Measurements from ENCODE around the gene NBEAL2.
A peak's percentile ranks its signal among the peaks of the same experiment; 100 is the strongest.
"Not testable (repeated sequence)": the region's sequence is repeated elsewhere in the genome, so short reads cannot be mapped to it uniquely, and the experiment has no call there.

Gene NBEAL2

GRCh38 chr3:46964038-46964590 lies 15.4 kb upstream of the NBEAL2 start:
- not testable (repeated sequence) for DNase-seq (ENCODE audit: low spot score)

- DNase-seq (ENCODE audit: low spot score) = no peak
These were observed 14.3 kb upstream of the NBEAL2 start for GRCh38 chr3:46965151-46965550.

- no peak for DNase-seq (ENCODE audit: low spot score)
These were observed 12.7 kb upstream of the NBEAL2 start for GRCh38 chr3:46966811-46967210.

- DNase-seq (ENCODE audit: low spot score) = no peak
These were observed 10.6 kb upstream of the NBEAL2 start for GRCh38 chr3:46968783-46969428.

GRCh38 chr3:46970391-46971091 lies 8.9 kb upstream of the NBEAL2 start:
- DNase-seq (ENCODE audit: low spot score) = no peak

GRCh38 chr3:46971151-46971550 lies 8.3 kb upstream of the NBEAL2 start:
- DNase-seq (ENCODE audit: low spot score) = no peak

- no peak for DNase-seq (ENCODE audit: low spot score)
These were observed 7.7 kb upstream of the NBEAL2 start for GRCh38 chr3:46971742-46972141.

- no peak for DNase-seq (ENCODE audit: low spot score)
These were observed 7.1 kb upstream of the NBEAL2 start for GRCh38 chr3:46972396-46972795.

- peak; percentile 70 for DNase-seq (ENCODE audit: low spot score)
These were observed 4.9 kb upstream of the NBEAL2 start for GRCh38 chr3:46974421-46975171.

- DNase-seq (ENCODE audit: low spot score) = peak; percentile 98
These were observed 2.9 kb upstream of the NBEAL2 start, which contains the start of gene CCDC12 for GRCh38 chr3:46976326-46977190. CCDC12 (minus strand) TSS chr3:46976745; CDS start chr3:46976732, 13 bp downstream.

- DNase-seq (ENCODE audit: low spot score) = no peak
These were observed 1.7 kb upstream of the NBEAL2 start for GRCh38 chr3:46977811-46978195.

- DNase-seq (ENCODE audit: low spot score) = no peak
These were observed 1.1 kb upstream of the NBEAL2 start for GRCh38 chr3:46978381-46978780.

GRCh38 chr3:46979958-46980497 lies 562 bp downstream of the NBEAL2 start:
- peak; percentile 64 for DNase-seq (ENCODE audit: low spot score)

GRCh38 chr3:46981932-46982471 lies 2.5 kb downstream of the NBEAL2 start:
- no peak for DNase-seq (ENCODE audit: low spot score)

GRCh38 chr3:46982546-46982945 lies 3.1 kb downstream of the NBEAL2 start:
- DNase-seq (ENCODE audit: low spot score) = no peak

- DNase-seq (ENCODE audit: low spot score) = no peak
These were observed 5.4 kb downstream of the NBEAL2 start for GRCh38 chr3:46984591-46985459.

- no peak for DNase-seq (ENCODE audit: low spot score)
These were observed 6.1 kb downstream of the NBEAL2 start for GRCh38 chr3:46985588-46985987.

GRCh38 chr3:46986055-46986730 lies 6.7 kb downstream of the NBEAL2 start:
- no peak for DNase-seq (ENCODE audit: low spot score)

GRCh38 chr3:46986782-46987310 lies 7.4 kb downstream of the NBEAL2 start:
- no peak for DNase-seq (ENCODE audit: low spot score)
